ENCODE measurements around the gene PCDHB6.
"Not testable (repeated sequence)": the region's sequence is repeated elsewhere in the genome, so short reads cannot be mapped to it uniquely, and the experiment has no call there.

DNA sequence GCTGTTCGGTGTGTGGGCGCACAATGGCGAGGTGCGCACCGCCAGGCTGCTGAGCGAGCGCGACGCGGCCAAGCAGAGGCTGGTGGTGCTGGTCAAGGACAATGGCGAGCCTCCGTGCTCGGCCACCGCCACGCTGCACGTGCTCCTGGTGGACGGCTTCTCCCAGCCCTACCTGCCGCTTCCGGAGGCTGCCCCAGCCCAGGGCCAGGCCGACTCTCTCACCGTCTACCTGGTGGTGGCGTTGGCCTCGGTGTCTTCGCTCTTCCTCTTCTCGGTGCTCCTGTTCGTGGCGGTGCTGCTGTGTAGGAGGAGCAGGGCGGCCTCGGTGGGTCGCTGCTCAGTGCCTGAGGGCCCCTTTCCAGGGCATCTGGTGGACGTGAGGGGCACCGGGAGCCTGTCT, 30.0 kb downstream of the PCDHB6 start:
- TF ChIP-seq, protein P1, sequence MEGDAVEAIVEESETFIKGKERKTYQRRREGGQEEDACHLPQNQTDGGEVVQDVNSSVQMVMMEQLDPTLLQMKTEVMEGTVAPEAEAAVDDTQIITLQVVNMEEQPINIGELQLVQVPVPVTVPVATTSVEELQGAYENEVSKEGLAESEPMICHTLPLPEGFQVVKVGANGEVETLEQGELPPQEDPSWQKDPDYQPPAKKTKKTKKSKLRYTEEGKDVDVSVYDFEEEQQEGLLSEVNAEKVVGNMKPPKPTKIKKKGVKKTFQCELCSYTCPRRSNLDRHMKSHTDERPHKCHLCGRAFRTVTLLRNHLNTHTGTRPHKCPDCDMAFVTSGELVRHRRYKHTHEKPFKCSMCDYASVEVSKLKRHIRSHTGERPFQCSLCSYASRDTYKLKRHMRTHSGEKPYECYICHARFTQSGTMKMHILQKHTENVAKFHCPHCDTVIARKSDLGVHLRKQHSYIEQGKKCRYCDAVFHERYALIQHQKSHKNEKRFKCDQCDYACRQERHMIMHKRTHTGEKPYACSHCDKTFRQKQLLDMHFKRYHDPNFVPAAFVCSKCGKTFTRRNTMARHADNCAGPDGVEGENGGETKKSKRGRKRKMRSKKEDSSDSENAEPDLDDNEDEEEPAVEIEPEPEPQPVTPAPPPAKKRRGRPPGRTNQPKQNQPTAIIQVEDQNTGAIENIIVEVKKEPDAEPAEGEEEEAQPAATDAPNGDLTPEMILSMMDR (IDR thresholded peaks at IDR 0.05): not testable (repeated sequence)
- TF ChIP-seq ZFX (IDR thresholded peaks at IDR 0.05; ENCODE audit: borderline replicate concordance): not testable (repeated sequence)
